AG04450 (cell line): ENCODE measurements around the gene WDR76. TPM values are rescaled to one million over a fixed set of nuclear protein-coding genes. Genes with fewer than 3 reads are reported as not detected.

ENCODE experiments used
- CTCF ChIA-PET: fragments of 300-600, 350-600 bp; formaldehyde crosslinking; extraction: SDS; loops from one replicate; lab custom pipeline; 2022; ENCODE audit warnings: antibody characterized with exemption, inconsistent platforms; lab: Charles Lee
- POLR2A ChIA-PET: fragments of 350-600 bp; formaldehyde crosslinking; extraction: SDS; loops from one replicate; lab custom pipeline; 2021; ENCODE audit warnings: antibody characterized with exemption, inconsistent platforms; lab: Yijun Ruan, JAX
- DNase-seq: peaks from one replicate; pipeline ENCODE4 v3.0.0-alpha.2; 2011; ENCODE audit warnings: low read depth, low spot score
- H3K27ac ChIP-seq: one replicate; pipeline ENCODE4 v1.5.1; 2012; ENCODE audit warnings: low read depth, low read length, control low read depth
- H3K27me3 ChIP-seq: one replicate; pipeline ENCODE4 v1.6.0; 2012; ENCODE audit warnings: low read length; ENCODE audit not compliant: control insufficient read depth, insufficient read depth
- H3K4me3 ChIP-seq: 2 replicates; pipeline ENCODE4 v1.5.1; 2011; ENCODE audit warnings: mild to moderate bottlenecking, low read depth, low read length, control low read depth
- H3K9me3 ChIP-seq: 2 replicates; pipeline ENCODE4 v1.5.1; 2012; ENCODE audit warnings: low read length; ENCODE audit not compliant: control insufficient read depth, insufficient read depth
- CTCF ChIP-seq: IDR thresholded peaks from 2 replicates; pipeline ENCODE4 v1.5.1; 2011; ENCODE audit warnings: low read depth, low read length, control low read depth, inconsistent platforms
- polyA plus RNA-seq: library from polyadenylated mRNA; depleted of rRNA; stranded (reverse); fragments of >200 nt; gene quantifications from 2 replicates; pipeline ENCODE4 v1.2.3, GENCODE V29; 2011

WDR76 gene
- polyA plus RNA-seq, 1 experiment, result 6.7 TPM

GRCh38 chr15:43895586-43895985 is 68.8 kb downstream of the WDR76 start:
- no peak for TF ChIP-seq CTCF
- no peaks in the 10 kb centered on the region; the same call in 1 of the 2 replicates for H3K9me3 ChIP-seq
- ChIA-PET CTCF (interaction anchor here (0.9 to 1.5 kb wide), 3 partner anchors 8 to 324 kb away, joined by 3 to 5 read pairs (median 5); no protein-coding TSS in a partner anchor), POLR2A (no interaction called here)
- H3K27me3 ChIP-seq, result no peaks in the 10 kb centered on the region
- no peak overlapping the region for H3K4me3 ChIP-seq
- no peak for DNase-seq
- no peak overlapping the region for H3K27ac ChIP-seq

- POLR2A ChIA-PET, result no interaction called here
- CTCF ChIA-PET, result no interaction called here
- no peak overlapping the region for H3K27ac ChIP-seq
- TF ChIP-seq CTCF, result no peak
- no peaks in the 10 kb centered on the region; the same call in 1 of the 2 replicates for H3K9me3 ChIP-seq
- no peaks in the 10 kb centered on the region for H3K27me3 ChIP-seq
- no peak overlapping the region for H3K4me3 ChIP-seq
- DNase-seq, result no peak
Observed at GRCh38 chr15:43896543-43896942, 69.7 kb downstream of the WDR76 start.

- ChIA-PET CTCF (interaction anchor here (0.8 kb wide), 1 partner anchor 167 kb away, joined by 3 read pairs; no protein-coding TSS in a partner anchor), POLR2A (no interaction called here)
- Histone ChIP-seq H3K9me3 (no peaks in the 10 kb centered on the region), H3K27me3 (no peaks in the 10 kb centered on the region), H3K27ac (no peak overlapping the region), H3K4me3 (no peak overlapping the region)
- no peak for DNase-seq
- TF ChIP-seq CTCF, result no peak
Observed at GRCh38 chr15:43898891-43899290, 72.1 kb downstream of the WDR76 start.

GRCh38 chr15:43899928-43900327 is 73.1 kb downstream of the WDR76 start:
- ChIA-PET POLR2A (no interaction called here), CTCF (no interaction called here)
- Histone ChIP-seq H3K27ac (no peak overlapping the region), H3K9me3 (no peaks in the 10 kb centered on the region), H3K27me3 (no peaks in the 10 kb centered on the region), H3K4me3 (no peak overlapping the region)
- TF ChIP-seq CTCF, result no peak
- DNase-seq, result no peak

GRCh38 chr15:43900996-43901395 is 74.2 kb downstream of the WDR76 start:
- DNase-seq, result no peak
- TF ChIP-seq CTCF, result no peak
- no peaks in the 10 kb centered on the region for H3K9me3 ChIP-seq
- CTCF ChIA-PET, result interaction anchor here (0.7 to 4.5 kb wide), 2 partner anchors 154 to 165 kb away, joined by 4 to 61 read pairs; no protein-coding TSS in a partner anchor
- POLR2A ChIA-PET, result no interaction called here
- peak overlapping the region; percentile 2 for H3K27ac ChIP-seq
- no peaks in the 10 kb centered on the region for H3K27me3 ChIP-seq
- H3K4me3 ChIP-seq, result no peak overlapping the region
